CD4-positive, alpha-beta T cell treated with Interleukin-2 at 100 ng/mL for 4 hours (primary cell): ENCODE measurements around the gene PROX2.

Experiments
- DNase-seq: peaks from one replicate; pipeline ENCODE4 v3.0.0-alpha.2; 2020; ENCODE audit warnings: low spot score

Gene PROX2

DNA sequence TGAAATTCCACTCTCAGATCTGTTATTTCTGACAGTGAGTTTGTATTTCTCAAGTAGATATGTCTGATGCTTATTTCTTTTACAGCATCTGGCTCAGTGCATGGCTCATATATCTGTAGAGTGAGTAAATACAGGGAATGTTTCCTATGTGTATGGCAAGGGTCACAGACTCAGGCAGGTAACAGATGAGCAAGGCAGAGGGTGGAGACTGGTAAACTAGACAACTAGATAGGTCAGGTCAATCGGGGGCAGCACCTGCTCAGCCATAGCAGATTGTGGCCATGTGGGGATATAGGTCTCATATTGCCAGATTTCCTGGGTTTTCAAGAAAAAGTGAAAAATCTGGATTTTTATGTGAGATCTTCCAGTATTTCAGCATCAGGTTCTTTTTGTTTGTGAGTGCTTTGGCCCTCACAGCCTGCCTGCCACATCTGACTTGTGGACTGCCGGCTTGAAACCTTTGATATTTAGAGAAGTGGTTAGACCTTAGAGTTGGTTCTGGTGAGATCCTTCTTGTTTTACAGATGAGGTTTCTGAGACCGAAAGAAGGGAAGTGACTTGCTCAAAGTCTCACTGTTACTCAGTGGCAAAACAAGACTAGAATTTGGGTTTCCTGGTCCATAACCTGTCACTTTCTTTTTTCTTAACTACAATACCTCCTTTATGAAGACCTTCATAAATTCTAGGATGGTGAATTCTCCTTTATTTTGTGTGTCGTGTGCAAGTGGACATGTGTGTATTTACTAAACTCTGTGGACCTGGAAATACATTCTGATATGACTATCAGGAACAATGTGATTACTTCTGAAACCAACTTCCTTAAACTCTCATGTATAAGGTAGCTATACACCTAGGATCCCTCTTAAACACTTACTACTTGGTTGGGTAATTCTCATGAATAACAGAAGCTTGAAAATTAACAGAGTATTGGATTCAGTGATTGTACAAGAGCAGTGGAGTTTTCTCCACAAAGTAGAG is 34.4 kb downstream of the PROX2 start:
- DNase-seq: peak; percentile 42

DNA sequence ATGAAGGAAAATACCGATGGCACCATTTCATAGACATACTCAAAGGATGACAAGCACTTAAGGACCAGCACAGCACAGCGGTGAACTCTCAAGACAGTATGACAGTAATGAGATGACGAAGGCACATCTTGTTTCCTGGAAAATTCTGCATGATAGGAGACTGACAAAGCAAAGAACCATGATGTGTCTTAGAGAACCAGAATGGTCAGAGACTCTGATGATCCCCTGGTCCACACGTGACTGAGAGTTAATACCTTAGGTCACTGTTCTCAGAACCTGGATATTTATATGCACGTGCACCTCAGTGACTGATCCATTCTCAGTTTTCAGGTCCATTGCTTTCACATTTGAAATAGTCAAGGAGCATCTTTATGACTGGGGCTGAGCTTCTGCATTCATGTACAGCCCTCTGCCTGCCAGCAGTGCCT is 35.3 kb downstream of the PROX2 start:
- no peak for DNase-seq

DNA sequence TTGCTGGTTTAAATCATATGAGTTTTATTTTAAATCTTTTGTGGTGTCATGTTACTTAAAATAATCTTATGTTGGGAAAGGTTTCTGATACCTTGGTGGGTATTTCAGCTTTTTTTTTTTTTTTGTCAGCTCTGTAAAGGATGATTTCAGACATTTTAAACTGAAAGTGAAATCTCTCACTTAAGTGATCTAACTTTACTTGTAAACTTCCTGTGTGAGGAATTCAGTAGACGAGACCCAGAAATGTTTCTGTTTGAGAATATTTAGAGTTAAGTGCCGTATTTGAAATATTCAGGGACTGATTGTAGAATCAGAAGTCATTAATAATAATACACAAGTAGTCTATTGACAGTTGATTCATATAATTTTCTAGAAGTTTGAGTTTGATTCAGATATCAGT is 37.8 kb downstream of the PROX2 start:
- peak; percentile 44 for DNase-seq

DNA sequence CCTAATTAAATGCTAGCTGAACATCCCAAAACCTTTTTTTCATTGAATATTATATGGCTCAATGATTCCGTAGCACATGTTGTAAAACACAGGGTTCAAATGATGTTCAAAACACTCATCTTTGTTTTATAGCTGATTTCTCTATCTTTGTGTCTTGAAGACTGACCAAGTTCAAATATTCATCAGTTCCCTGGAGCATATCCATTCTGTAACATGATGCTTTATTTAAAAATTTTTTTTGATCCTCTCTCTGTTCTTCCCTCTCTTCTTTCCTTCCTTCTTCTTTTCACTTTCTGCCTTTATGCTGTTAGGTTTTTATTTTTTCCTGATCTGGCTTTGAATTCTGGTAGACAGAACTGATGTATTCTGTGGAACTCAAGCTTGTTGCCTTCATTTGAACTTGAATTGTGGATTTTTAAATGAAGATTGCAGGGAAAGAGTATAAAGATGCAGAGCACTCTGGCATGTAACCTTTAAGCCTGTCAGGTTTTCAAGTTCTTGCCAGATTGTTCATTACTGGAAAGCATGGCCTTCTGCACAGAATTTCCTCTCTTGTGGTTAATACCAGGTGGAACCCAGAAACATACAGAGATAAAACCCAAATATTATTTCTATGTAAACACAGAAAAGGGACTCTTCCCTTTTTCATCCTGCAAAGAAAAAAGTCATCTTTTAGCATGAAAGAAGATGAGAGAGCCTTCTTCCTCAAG is 39.5 kb downstream of the PROX2 start:
- peak; percentile 57 for DNase-seq

DNA sequence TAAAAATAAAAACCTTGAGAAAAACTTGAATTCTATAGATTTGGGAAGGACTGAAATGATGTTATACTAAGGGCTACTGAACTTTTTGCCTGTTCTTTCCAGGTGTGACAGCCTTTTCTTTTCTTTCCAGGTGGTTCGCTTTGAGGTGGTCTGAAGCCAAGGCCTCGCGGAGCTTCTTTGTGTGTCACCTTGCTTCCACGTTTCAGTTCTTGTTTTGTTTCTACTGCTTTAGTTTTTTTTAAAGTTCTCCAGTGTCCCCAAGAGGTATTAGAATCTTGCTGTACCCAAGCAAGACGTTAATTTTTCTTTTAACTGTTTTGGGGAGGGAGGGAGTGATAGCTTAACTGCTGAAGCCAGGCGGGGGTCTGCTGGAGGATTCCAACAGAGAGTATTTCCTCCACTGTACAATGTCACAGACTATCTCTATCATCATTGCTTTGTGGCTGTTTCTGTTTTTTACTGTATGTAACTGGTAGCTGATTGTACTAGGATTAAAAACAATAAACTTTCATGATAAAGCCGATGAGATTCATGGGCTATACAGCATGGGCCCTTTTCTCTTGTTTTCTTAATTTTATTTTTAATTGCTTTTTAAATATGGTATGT is 40.2 kb downstream of the PROX2 start:
- DNase-seq: no peak

DNA sequence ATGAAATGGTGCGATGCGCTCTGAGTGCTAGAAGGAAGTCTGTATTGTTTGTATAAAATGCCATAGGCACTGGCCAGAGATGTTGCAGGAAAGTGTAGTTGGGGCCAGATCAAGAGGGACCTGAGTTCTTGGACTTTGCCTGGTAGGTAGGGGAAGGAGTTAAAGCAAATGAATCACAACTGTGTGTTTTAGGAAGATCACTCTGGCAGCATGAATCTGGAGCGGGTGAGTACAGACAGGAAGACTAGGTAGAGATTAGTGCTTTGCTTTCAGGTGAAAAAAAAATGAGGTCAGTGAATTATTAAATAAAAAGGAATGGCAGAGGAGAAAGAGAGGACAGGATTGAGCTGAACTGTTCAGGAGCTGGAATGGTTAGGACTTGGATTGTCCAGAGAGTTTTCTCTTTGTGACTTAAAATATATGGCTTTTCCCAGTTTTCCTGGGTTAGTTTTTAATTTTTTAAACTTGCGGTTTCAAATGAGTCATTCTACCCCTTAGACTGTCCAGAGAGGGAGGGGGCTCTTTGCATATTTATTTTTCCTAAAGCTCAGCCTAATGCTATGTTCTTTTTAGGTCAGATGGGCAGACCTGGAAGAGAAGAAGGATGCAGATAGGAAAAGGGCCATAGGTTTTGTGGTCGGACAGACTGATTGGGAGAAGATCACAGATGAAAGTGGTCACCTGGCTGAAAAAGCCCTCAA is 41.1 kb downstream of the PROX2 start:
- no peak for DNase-seq

DNA sequence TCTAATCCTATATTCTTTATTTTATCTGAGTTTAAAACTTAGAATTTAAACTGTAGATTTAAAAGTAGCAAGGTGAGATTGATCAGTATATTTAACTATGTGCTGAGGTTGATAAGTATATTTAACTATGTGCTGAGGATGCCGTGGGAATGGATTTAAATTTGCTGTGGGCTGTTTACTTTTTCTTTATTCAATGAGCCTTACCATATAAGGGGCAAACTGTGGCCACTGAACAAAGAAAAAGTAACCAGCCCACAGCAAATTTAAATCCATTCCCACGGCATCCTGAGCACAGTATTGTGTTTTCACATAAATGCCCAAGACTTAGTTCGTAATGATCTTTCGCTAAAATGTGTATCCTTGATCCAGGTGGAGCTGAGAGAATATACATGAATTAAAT is 43.1 kb downstream of the PROX2 start:
- DNase-seq: no peak

DNA sequence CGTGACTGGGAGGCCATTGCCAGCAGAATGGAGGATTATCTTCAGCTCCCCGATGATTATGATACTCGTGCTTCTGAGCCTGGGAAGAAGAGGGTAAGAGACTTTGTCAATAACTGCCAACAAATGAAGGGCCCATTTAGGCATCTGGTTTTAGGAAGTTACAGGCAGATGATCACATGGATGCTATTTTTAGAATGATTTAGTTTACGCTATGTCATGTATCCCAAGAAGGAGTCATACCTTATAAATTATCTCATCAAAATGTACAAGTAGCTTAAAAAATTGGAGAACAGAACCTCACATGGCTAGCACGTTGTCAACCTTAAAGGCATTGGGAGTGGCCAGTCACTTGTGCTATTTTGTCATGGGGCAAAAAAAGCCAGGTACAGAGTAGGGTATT is 46.7 kb downstream of the PROX2 start:
- DNase-seq: no peak

DNA sequence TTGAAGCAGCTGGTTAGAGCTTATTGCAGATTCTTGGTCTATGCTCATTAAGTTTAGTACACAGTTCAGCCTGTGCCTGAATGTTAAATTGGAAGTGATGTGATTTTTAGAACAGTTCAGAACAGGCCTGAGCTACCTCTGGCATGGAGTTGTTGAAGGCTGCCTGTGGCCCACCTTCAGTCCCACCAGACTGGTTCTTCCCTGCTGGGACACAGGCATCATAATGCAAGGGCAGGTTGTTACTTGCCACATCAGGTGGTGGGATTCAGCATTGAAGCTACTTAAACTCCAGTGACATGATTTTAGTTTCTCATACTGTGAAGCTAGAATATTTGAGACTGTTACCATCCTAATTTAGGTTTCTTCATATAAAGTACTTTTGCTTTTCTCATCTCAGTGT is 49.4 kb downstream of the PROX2 start:
- DNase-seq: no peak
